ENCODE measurements around the gene ZDHHC20. TPM values are rescaled to one million over a fixed set of nuclear protein-coding genes. Genes with fewer than 3 reads are reported as not detected.

ZDHHC20 gene
- total RNA-seq, 1 experiment from 2014 or later: 53.7 TPM

DNA sequence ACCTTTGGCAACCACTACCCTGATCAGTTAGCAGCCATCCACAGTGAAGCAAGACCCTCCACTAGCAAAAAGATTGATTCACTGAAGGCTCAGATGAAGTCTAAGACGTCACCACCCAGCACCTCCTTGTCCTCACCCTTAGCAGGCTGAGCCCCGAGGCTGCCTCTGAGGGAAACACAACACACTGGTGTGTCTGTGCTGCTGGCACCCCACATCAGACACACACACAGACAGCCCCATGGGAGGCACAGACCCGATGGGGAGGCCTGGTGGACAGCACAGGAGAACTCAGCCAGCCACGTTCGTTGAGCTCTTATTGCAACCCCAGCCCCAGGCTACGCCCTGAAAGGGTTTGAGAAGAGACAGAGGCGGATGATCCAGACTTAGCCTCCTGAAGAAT lies 94.7 kb downstream of the ZDHHC20 start:
- no peak overlapping the region for H3K9ac ChIP-seq (ENCODE audit: low read length)
- H3K9me2 ChIP-seq (replicated peaks; ENCODE audit: low read length): no peaks in the 10 kb centered on the region
- ChIA-PET CTCF (no interaction called here), POLR2A (ENCODE audit: unreplicated experiment) (no interaction called here)
- no peaks in the 10 kb centered on the region for H3K79me2 ChIP-seq (ENCODE audit: low read length)
- ATAC-seq: no peak
- H3K9me3 ChIP-seq (ENCODE audit: low read length): no peaks in the 10 kb centered on the region
- no peak overlapping the region for H2AFZ ChIP-seq (ENCODE audit: low read length)
- H3K4me2 ChIP-seq (ENCODE audit: low read length): no peak overlapping the region
- intact Hi-C loops (cut with micrococcal nuclease): no loop called here
- BruUV-seq (replicated peaks): no TSS peak
- H3K4me1 ChIP-seq (ENCODE audit: insufficient read depth, low read length): no peaks in the 10 kb centered on the region
- H3K27me3 ChIP-seq (ENCODE audit: low read length): no peaks in the 10 kb centered on the region
- H3K36me3 ChIP-seq (ENCODE audit: low read depth, low read length): no peaks in the 10 kb centered on the region
- H4K20me1 ChIP-seq (ENCODE audit: low read length): no peaks in the 10 kb centered on the region
- TF ChIP-seq CTCF (conservative IDR thresholded peaks at IDR 0.05; ENCODE audit: low read depth, low read length) (no peak), EZH2 (IDR thresholded peaks at IDR 0.05; ENCODE audit: low read length, unreplicated experiment) (no peak), EZH2phosphoT487 (IDR thresholded peaks at IDR 0.05; ENCODE audit: borderline replicate concordance, low read length) (no peak)
- DNase-seq: no peak
- no peaks in the 10 kb centered on the region for H3F3A ChIP-seq (ENCODE audit: low read length, unreplicated experiment)
- no peak overlapping the region for H3K4me3 ChIP-seq (ENCODE audit: low read length)
- H3K27ac ChIP-seq (ENCODE audit: low read length): no peak overlapping the region

DNA sequence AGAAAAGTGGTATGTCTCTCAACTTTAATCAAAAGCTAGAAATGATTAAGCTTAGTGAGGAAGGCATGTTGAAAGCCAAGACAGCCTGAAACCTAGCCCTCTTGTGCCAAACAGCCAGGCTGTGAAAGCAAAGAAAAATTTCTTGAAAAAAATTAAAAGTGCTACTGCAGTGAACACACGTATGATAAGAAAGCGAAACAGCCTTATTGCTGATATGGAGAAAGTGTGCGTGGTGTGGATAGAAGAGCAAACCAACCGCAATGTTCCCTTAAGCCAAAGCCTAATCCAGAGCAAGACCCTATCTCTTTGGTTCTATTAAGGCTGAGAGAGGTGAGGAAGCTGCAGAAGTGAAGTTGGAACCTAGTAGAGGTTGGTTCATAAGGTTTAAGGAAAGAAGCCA lies 96.4 kb downstream of the ZDHHC20 start:
- H4K20me1 ChIP-seq (ENCODE audit: low read length): no peaks in the 10 kb centered on the region
- H3K27me3 ChIP-seq (ENCODE audit: low read length): no peaks in the 10 kb centered on the region
- intact Hi-C loops (cut with micrococcal nuclease): no loop called here
- TF ChIP-seq CTCF (conservative IDR thresholded peaks at IDR 0.05; ENCODE audit: low read depth, low read length) (no peak), EZH2 (IDR thresholded peaks at IDR 0.05; ENCODE audit: low read length, unreplicated experiment) (no peak), EZH2phosphoT487 (IDR thresholded peaks at IDR 0.05; ENCODE audit: borderline replicate concordance, low read length) (no peak)
- no peaks in the 10 kb centered on the region for H3K9me3 ChIP-seq (ENCODE audit: low read length)
- no peaks in the 10 kb centered on the region for H3K4me1 ChIP-seq (ENCODE audit: insufficient read depth, low read length)
- no peaks in the 10 kb centered on the region for H3F3A ChIP-seq (ENCODE audit: low read length, unreplicated experiment)
- no peaks in the 10 kb centered on the region for H3K79me2 ChIP-seq (ENCODE audit: low read length)
- BruUV-seq (replicated peaks): no TSS peak
- ChIA-PET POLR2A (ENCODE audit: unreplicated experiment) (no interaction called here), CTCF (no interaction called here)
- H2AFZ ChIP-seq (ENCODE audit: low read length): no peak overlapping the region
- no peak overlapping the region for H3K4me2 ChIP-seq (ENCODE audit: low read length)
- H3K36me3 ChIP-seq (ENCODE audit: low read depth, low read length): no peaks in the 10 kb centered on the region
- DNase-seq (no peak), ATAC-seq (no peak)
- no peaks in the 10 kb centered on the region for H3K9me2 ChIP-seq (replicated peaks; ENCODE audit: low read length)
- H3K4me3 ChIP-seq (ENCODE audit: low read length): no peak overlapping the region
- no peak overlapping the region for H3K27ac ChIP-seq (ENCODE audit: low read length)
- no peak overlapping the region for H3K9ac ChIP-seq (ENCODE audit: low read length)

- Histone ChIP-seq H3K9me2 (replicated peaks; ENCODE audit: low read length) (no peaks in the 10 kb centered on the region), H3K9ac (ENCODE audit: low read length) (no peak overlapping the region), H2AFZ (ENCODE audit: low read length) (no peak overlapping the region), H3K27ac (ENCODE audit: low read length) (no peak overlapping the region), H3K36me3 (ENCODE audit: low read depth, low read length) (no peaks in the 10 kb centered on the region), H3K4me3 (ENCODE audit: low read length) (no peak overlapping the region), H4K20me1 (ENCODE audit: low read length) (no peaks in the 10 kb centered on the region), H3K79me2 (ENCODE audit: low read length) (no peaks in the 10 kb centered on the region), H3K27me3 (ENCODE audit: low read length) (no peaks in the 10 kb centered on the region), H3K4me2 (ENCODE audit: low read length) (no peak overlapping the region), H3F3A (ENCODE audit: low read length, unreplicated experiment) (no peaks in the 10 kb centered on the region), H3K4me1 (ENCODE audit: insufficient read depth, low read length) (no peaks in the 10 kb centered on the region), H3K9me3 (ENCODE audit: low read length) (no peaks in the 10 kb centered on the region)
- BruUV-seq (replicated peaks): no TSS peak
- ChIA-PET POLR2A (ENCODE audit: unreplicated experiment) (no interaction called here), CTCF (no interaction called here)
- DNase-seq (no peak), ATAC-seq (no peak)
- TF ChIP-seq CTCF (conservative IDR thresholded peaks at IDR 0.05; ENCODE audit: low read depth, low read length): no peak
- no peak for TF ChIP-seq EZH2phosphoT487 (IDR thresholded peaks at IDR 0.05; ENCODE audit: borderline replicate concordance, low read length)
- intact Hi-C loops (cut with micrococcal nuclease): no loop called here
Observed at GRCh38 chr13:21361706-21362105, 97.4 kb downstream of the ZDHHC20 start.
